ENCODE data around the gene MEGF11.

DNA sequence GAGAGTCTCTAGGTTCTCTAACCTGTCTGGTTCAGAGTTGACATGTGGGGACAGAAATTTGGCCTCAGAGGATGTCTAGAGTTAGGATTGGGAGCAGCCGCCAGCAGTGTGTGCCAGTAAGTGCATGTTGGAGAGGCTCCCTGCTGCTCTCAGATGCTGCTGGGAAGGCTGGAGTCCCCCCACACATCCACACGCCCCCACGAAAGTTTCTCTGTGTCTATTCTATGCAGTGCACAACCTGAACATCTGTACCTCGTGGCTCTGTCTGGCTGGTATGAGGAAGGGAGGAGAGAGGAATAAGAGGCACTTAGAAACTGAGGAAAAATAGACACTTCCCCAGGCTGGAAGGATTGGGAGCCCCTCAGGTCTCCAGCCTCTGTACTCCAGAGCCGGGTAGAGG lies 252.5 kb downstream of the MEGF11 start:
- no peak for TF ChIP-seq POLR2A (IDR thresholded peaks at IDR 0.05)
- TF ChIP-seq, protein P1, sequence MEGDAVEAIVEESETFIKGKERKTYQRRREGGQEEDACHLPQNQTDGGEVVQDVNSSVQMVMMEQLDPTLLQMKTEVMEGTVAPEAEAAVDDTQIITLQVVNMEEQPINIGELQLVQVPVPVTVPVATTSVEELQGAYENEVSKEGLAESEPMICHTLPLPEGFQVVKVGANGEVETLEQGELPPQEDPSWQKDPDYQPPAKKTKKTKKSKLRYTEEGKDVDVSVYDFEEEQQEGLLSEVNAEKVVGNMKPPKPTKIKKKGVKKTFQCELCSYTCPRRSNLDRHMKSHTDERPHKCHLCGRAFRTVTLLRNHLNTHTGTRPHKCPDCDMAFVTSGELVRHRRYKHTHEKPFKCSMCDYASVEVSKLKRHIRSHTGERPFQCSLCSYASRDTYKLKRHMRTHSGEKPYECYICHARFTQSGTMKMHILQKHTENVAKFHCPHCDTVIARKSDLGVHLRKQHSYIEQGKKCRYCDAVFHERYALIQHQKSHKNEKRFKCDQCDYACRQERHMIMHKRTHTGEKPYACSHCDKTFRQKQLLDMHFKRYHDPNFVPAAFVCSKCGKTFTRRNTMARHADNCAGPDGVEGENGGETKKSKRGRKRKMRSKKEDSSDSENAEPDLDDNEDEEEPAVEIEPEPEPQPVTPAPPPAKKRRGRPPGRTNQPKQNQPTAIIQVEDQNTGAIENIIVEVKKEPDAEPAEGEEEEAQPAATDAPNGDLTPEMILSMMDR (IDR thresholded peaks at IDR 0.05) = no peak
